Activated T-cell treated with anti-CD3 and anti-CD28 coated beads, Interleukin-2, amount 50 U/mL, for 72 hours (primary cell): ENCODE results near the gene MLIP. TPM values are rescaled to one million over a fixed set of nuclear protein-coding genes. Genes with fewer than 3 reads are reported as not detected.

Experiments
- ATAC-seq, 2 donors: fragments of 150-1000 bp; cut with Tn5 transposase; replicated peaks in 1 of 2; 2 replicates each; pipeline ENCODE4 v1.10.0; 2021; ENCODE audit warnings: moderate library complexity in 2 of 2, mild to moderate bottlenecking in 1 of 2
- DNase-seq, 2 donors: peaks; one replicate each; pipeline ENCODE4 v3.0.0; 2021 to 2022; ENCODE audit warnings: mixed read lengths in 1 of 2
- H3K27ac Mint-ChIP-seq: one replicate; pipeline ENCODE4 v1.8.0; 2022; ENCODE audit warnings: mild to moderate bottlenecking, moderate library complexity, mixed read lengths
- H3K27me3 Mint-ChIP-seq: one replicate; pipeline ENCODE4 v1.8.0; 2022; ENCODE audit warnings: low read depth, mixed read lengths
- H3K36me3 Mint-ChIP-seq, 2 donors: one replicate each; pipeline ENCODE4 v1.8.0; 2022; ENCODE audit warnings: mixed read lengths in 2 of 2, mild to moderate bottlenecking in 1 of 2; ENCODE audit not compliant: insufficient read depth in 2 of 2
- H3K4me1 Mint-ChIP-seq: one replicate; pipeline ENCODE4 v1.8.0; 2022; ENCODE audit warnings: low read depth, mixed read lengths
- H3K4me3 Mint-ChIP-seq, 2 donors: one replicate each; pipeline ENCODE4 v1.8.0; 2022; ENCODE audit warnings: mild to moderate bottlenecking in 2 of 2, mixed read lengths in 2 of 2, moderate library complexity in 2 of 2
- H3K9me3 Mint-ChIP-seq, 2 donors: one replicate each; pipeline ENCODE4 v1.8.0; 2022; ENCODE audit warnings: mixed read lengths in 2 of 2
- total RNA-seq, 2 donors: library from RNA; stranded (reverse); gene quantifications; one replicate each; pipeline ENCODE4 v1.2.3, GENCODE V29; 2022

MLIP gene
- total RNA-seq, 2 donors from 2014 or later, result not detected

- Mint-ChIP-seq H3K27me3 (no peaks in the 10 kb centered on the region), H3K27ac (no peak overlapping the region), H3K9me3 (no peaks in the 10 kb centered on the region), H3K4me3 (no peak overlapping the region), H3K4me1 (no peaks in the 10 kb centered on the region), H3K36me3 (no peaks in the 10 kb centered on the region)
- ATAC-seq (no peak), DNase-seq (no peak)
Observed at GRCh38 chr6:54255886-54256285, 144.6 kb downstream of the MLIP start.

GRCh38 chr6:54260025-54260424 is 148.8 kb downstream of the MLIP start:
- H3K4me1 Mint-ChIP-seq, result no peaks in the 10 kb centered on the region
- DNase-seq (no peak), ATAC-seq (no peak)
- no peaks in the 10 kb centered on the region for H3K9me3 Mint-ChIP-seq
- H3K27me3 Mint-ChIP-seq, result no peaks in the 10 kb centered on the region
- no peak overlapping the region for H3K27ac Mint-ChIP-seq
- H3K4me3 Mint-ChIP-seq, result no peak overlapping the region
- H3K36me3 Mint-ChIP-seq, result no peaks in the 10 kb centered on the region

- H3K27ac Mint-ChIP-seq, result no peak overlapping the region
- ATAC-seq (no peak), DNase-seq (no peak)
- H3K36me3 Mint-ChIP-seq, result no peaks in the 10 kb centered on the region
- no peak overlapping the region for H3K4me3 Mint-ChIP-seq
- H3K4me1 Mint-ChIP-seq, result no peaks in the 10 kb centered on the region
- no peaks in the 10 kb centered on the region for H3K27me3 Mint-ChIP-seq
- H3K9me3 Mint-ChIP-seq, result no peaks in the 10 kb centered on the region
Observed at GRCh38 chr6:54262499-54262898, 151.3 kb downstream of the MLIP start.

- Mint-ChIP-seq H3K27me3 (no peaks in the 10 kb centered on the region), H3K27ac (no peak overlapping the region), H3K36me3 (no peaks in the 10 kb centered on the region), H3K9me3 (no peaks in the 10 kb centered on the region), H3K4me1 (no peaks in the 10 kb centered on the region), H3K4me3 (no peak overlapping the region)
- DNase-seq, result no peak
- no peak for ATAC-seq
Observed at GRCh38 chr6:54262971-54263370, 151.7 kb downstream of the MLIP start.

- Mint-ChIP-seq H3K27ac (no peak overlapping the region), H3K9me3 (no peaks in the 10 kb centered on the region), H3K4me1 (no peaks in the 10 kb centered on the region), H3K4me3 (no peak overlapping the region), H3K36me3 (no peaks in the 10 kb centered on the region), H3K27me3 (no peaks in the 10 kb centered on the region)
- ATAC-seq, result no peak
- DNase-seq, result no peak
Observed at GRCh38 chr6:54264581-54265272, 153.5 kb downstream of the MLIP start.

GRCh38 chr6:54266400-54266923 is 155.2 kb downstream of the MLIP start:
- no peak overlapping the region for H3K4me3 Mint-ChIP-seq
- H3K4me1 Mint-ChIP-seq, result no peaks in the 10 kb centered on the region
- no peak overlapping the region for H3K27ac Mint-ChIP-seq
- ATAC-seq (no peak), DNase-seq (no peak)
- H3K9me3 Mint-ChIP-seq, result no peaks in the 10 kb centered on the region
- H3K36me3 Mint-ChIP-seq, result no peaks in the 10 kb centered on the region
- no peaks in the 10 kb centered on the region for H3K27me3 Mint-ChIP-seq

GRCh38 chr6:54267798-54268197 is 156.6 kb downstream of the MLIP start:
- ATAC-seq (no peak), DNase-seq (no peak)
- Mint-ChIP-seq H3K4me1 (no peaks in the 10 kb centered on the region), H3K27me3 (no peaks in the 10 kb centered on the region), H3K4me3 (no peak overlapping the region), H3K36me3 (no peaks in the 10 kb centered on the region), H3K9me3 (no peaks in the 10 kb centered on the region), H3K27ac (no peak overlapping the region)

GRCh38 chr6:54273214-54273820 is 162.1 kb downstream of the MLIP start:
- Mint-ChIP-seq H3K36me3 (no peaks in the 10 kb centered on the region), H3K27ac (no peak overlapping the region), H3K9me3 (peaks cover 5% of the 10 kb centered on the region in 2 donors), H3K4me1 (no peaks in the 10 kb centered on the region), H3K4me3 (no peak overlapping the region), H3K27me3 (no peaks in the 10 kb centered on the region)
- DNase-seq (no peak), ATAC-seq (no peak)

GRCh38 chr6:54274383-54274782 is 163.1 kb downstream of the MLIP start:
- H3K4me3 Mint-ChIP-seq, result no peak overlapping the region
- ATAC-seq, result no peak
- no peak overlapping the region for H3K27ac Mint-ChIP-seq

GRCh38 chr6:54282186-54282585 is 170.9 kb downstream of the MLIP start:
- DNase-seq (no peak), ATAC-seq (no peak)
- Mint-ChIP-seq H3K4me3 (no peak overlapping the region), H3K4me1 (no peaks in the 10 kb centered on the region), H3K27me3 (no peaks in the 10 kb centered on the region), H3K27ac (no peak overlapping the region), H3K36me3 (no peaks in the 10 kb centered on the region), H3K9me3 (peaks cover 4 to 7% of the 10 kb centered on the region in 2 donors)

More at GRCh38 chr6:54274383-54274782, 163.1 kb downstream of the MLIP start:
- DNase-seq, result no peak
- Mint-ChIP-seq H3K9me3 (peaks cover 5% of the 10 kb centered on the region in 2 donors), H3K27me3 (no peaks in the 10 kb centered on the region), H3K4me1 (no peaks in the 10 kb centered on the region), H3K36me3 (no peaks in the 10 kb centered on the region)

GRCh38 chr6:54284161-54284860 is 173.1 kb downstream of the MLIP start:
- H3K27me3 Mint-ChIP-seq, result peaks cover 12% of the 10 kb centered on the region
- H3K4me1 Mint-ChIP-seq, result no peaks in the 10 kb centered on the region
- H3K9me3 Mint-ChIP-seq, result peaks cover 5 to 10% of the 10 kb centered on the region in 2 donors
- no peaks in the 10 kb centered on the region for H3K36me3 Mint-ChIP-seq
- no peak overlapping the region for H3K27ac Mint-ChIP-seq
- DNase-seq (no peak), ATAC-seq (no peak)
- H3K4me3 Mint-ChIP-seq, result no peak overlapping the region

GRCh38 chr6:54285595-54285994 is 174.4 kb downstream of the MLIP start:
- ATAC-seq (no peak), DNase-seq (no peak)
- Mint-ChIP-seq H3K9me3 (peaks cover 5 to 10% of the 10 kb centered on the region in 2 donors), H3K4me3 (no peak overlapping the region), H3K27me3 (peaks cover 12% of the 10 kb centered on the region), H3K36me3 (no peaks in the 10 kb centered on the region), H3K27ac (no peak overlapping the region), H3K4me1 (no peaks in the 10 kb centered on the region)

- H3K4me1 Mint-ChIP-seq, result peaks cover 1% of the 10 kb centered on the region
- ATAC-seq (no peak), DNase-seq (no peak)
- peaks cover 5 to 10% of the 10 kb centered on the region in 2 donors for H3K9me3 Mint-ChIP-seq
- no peaks in the 10 kb centered on the region for H3K36me3 Mint-ChIP-seq
- peaks cover 12% of the 10 kb centered on the region for H3K27me3 Mint-ChIP-seq
- H3K27ac Mint-ChIP-seq, result no peak overlapping the region
- H3K4me3 Mint-ChIP-seq, result no peak overlapping the region
Observed at GRCh38 chr6:54286141-54286540, 174.9 kb downstream of the MLIP start.
